ENCODE measurements around the gene ADAMTS18.

Gene ADAMTS18

DNA sequence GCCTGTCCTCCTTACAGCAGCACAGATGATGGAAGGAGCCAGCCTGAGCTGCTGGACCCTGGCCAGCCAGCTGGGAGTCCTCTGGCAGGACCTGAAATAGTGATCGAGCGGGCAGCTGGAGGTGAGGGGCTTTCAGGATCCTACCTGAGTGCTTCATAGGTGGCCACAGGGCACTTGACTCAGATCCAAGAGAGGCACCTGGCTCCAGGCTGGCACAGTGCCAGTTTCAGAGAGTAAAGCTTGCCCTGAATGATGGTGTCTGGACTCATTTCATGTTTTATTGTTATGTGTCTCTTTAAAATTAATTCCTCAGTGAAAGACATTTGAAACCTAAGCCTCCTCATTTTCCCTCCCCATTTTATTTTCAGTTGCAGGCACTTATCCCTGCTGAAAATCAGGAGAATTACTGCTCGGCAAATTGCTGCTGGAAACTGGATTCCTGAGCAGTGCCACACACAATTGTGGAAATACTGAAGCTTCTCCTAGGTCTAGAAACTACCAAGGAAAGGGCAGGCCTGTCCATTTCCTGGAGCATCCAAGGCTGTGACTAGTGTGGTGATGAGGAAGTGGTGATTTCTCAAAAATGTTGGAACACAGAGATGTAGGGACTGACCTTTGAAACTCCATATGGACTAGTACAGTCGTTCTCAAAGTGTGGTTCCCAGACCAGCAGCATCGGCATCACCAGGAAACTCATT lies 16.1 kb upstream of the ADAMTS18 start (continued):
- TF ChIP-seq, protein P1, sequence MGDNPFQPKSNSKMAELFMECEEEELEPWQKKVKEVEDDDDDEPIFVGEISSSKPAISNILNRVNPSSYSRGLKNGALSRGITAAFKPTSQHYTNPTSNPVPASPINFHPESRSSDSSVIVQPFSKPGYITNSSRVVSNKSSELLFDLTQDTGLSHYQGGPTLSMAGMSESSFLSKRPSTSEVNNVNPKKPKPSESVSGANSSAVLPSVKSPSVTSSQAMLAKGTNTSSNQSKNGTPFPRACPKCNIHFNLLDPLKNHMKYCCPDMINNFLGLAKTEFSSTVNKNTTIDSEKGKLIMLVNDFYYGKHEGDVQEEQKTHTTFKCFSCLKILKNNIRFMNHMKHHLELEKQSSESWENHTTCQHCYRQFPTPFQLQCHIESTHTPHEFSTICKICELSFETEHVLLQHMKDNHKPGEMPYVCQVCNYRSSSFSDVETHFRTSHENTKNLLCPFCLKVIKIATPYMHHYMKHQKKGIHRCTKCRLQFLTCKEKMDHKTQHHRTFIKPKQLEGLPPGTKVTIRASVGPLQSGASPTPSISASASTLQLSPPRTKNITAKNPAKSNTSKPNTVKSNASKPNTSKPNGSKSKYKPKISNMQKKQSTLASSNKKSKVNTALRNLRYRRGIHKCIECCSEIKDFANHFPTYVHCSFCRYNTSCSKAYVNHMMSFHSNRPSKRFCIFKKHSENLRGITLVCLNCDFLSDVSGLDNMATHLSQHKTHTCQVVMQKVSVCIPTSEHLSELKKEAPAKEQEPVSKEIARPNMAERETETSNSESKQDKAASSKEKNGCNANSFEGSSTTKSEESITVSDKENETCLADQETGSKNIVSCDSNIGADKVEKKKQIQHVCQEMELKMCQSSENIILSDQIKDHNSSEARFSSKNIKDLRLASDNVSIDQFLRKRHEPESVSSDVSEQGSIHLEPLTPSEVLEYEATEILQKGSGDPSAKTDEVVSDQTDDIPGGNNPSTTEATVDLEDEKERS (tag by site-specific recombination; IDR thresholded peaks at IDR 0.05), result no peak
- TF ChIP-seq, protein P2, sequence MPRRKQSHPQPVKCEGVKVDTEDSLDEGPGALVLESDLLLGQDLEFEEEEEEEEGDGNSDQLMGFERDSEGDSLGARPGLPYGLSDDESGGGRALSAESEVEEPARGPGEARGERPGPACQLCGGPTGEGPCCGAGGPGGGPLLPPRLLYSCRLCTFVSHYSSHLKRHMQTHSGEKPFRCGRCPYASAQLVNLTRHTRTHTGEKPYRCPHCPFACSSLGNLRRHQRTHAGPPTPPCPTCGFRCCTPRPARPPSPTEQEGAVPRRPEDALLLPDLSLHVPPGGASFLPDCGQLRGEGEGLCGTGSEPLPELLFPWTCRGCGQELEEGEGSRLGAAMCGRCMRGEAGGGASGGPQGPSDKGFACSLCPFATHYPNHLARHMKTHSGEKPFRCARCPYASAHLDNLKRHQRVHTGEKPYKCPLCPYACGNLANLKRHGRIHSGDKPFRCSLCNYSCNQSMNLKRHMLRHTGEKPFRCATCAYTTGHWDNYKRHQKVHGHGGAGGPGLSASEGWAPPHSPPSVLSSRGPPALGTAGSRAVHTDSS (tag by site-specific recombination; IDR thresholded peaks at IDR 0.05), result no peak
- TF ChIP-seq, protein P3, sequence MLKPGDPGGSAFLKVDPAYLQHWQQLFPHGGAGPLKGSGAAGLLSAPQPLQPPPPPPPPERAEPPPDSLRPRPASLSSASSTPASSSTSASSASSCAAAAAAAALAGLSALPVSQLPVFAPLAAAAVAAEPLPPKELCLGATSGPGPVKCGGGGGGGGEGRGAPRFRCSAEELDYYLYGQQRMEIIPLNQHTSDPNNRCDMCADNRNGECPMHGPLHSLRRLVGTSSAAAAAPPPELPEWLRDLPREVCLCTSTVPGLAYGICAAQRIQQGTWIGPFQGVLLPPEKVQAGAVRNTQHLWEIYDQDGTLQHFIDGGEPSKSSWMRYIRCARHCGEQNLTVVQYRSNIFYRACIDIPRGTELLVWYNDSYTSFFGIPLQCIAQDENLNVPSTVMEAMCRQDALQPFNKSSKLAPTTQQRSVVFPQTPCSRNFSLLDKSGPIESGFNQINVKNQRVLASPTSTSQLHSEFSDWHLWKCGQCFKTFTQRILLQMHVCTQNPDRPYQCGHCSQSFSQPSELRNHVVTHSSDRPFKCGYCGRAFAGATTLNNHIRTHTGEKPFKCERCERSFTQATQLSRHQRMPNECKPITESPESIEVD (tag by site-specific recombination; IDR thresholded peaks at IDR 0.05), result peak; percentile 73
- TF ChIP-seq ZNF585B (tag by site-specific recombination; IDR thresholded peaks at IDR 0.05) (no peak), BCL11A (tag by site-specific recombination; IDR thresholded peaks at IDR 0.05; ENCODE audit: low read depth) (no peak), ZNF549 (tag by site-specific recombination; IDR thresholded peaks at IDR 0.05) (peak; percentile 80), YY1 (tag by site-specific recombination; IDR thresholded peaks at IDR 0.05) (no peak), ZNF274 (IDR thresholded peaks at IDR 0.05; ENCODE audit: low read length) (no peak), ZNF274 (tag by site-specific recombination; IDR thresholded peaks at IDR 0.05; ENCODE audit: borderline replicate concordance) (no peak), ZFP3 (tag by site-specific recombination; IDR thresholded peaks at IDR 0.05; ENCODE audit: low read depth) (no peak), ZNF76 (tag by site-specific recombination; IDR thresholded peaks at IDR 0.05; ENCODE audit: borderline replicate concordance, low read depth) (no peak), ZNF239 (tag by site-specific recombination; IDR thresholded peaks at IDR 0.05) (no peak), KLF9 (tag by site-specific recombination; IDR thresholded peaks at IDR 0.05; ENCODE audit: low read depth) (no peak), ZIC2 (tag by site-specific recombination; IDR thresholded peaks at IDR 0.05) (no peak), ZNF221 (tag by site-specific recombination; IDR thresholded peaks at IDR 0.05; ENCODE audit: borderline replicate concordance) (peak; percentile 26; the same call in 1 of the 2 replicates), ZNF354C (tag by site-specific recombination; IDR thresholded peaks at IDR 0.05; ENCODE audit: borderline replicate concordance, low read depth) (no peak), ZNF366 (tag by site-specific recombination; conservative IDR thresholded peaks at IDR 0.05) (peak; percentile 50; the same call in 1 of the 2 replicates)
- TF ChIP-seq, protein P4, sequence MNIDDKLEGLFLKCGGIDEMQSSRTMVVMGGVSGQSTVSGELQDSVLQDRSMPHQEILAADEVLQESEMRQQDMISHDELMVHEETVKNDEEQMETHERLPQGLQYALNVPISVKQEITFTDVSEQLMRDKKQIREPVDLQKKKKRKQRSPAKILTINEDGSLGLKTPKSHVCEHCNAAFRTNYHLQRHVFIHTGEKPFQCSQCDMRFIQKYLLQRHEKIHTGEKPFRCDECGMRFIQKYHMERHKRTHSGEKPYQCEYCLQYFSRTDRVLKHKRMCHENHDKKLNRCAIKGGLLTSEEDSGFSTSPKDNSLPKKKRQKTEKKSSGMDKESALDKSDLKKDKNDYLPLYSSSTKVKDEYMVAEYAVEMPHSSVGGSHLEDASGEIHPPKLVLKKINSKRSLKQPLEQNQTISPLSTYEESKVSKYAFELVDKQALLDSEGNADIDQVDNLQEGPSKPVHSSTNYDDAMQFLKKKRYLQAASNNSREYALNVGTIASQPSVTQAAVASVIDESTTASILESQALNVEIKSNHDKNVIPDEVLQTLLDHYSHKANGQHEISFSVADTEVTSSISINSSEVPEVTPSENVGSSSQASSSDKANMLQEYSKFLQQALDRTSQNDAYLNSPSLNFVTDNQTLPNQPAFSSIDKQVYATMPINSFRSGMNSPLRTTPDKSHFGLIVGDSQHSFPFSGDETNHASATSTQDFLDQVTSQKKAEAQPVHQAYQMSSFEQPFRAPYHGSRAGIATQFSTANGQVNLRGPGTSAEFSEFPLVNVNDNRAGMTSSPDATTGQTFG (tag by site-specific recombination; IDR thresholded peaks at IDR 0.05; ENCODE audit: borderline replicate concordance), result no peak
- TF ChIP-seq, protein P5, sequence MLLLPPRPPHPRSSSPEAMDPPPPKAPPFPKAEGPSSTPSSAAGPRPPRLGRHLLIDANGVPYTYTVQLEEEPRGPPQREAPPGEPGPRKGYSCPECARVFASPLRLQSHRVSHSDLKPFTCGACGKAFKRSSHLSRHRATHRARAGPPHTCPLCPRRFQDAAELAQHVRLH (tag by site-specific recombination; IDR thresholded peaks at IDR 0.05), result no peak
- TF ChIP-seq, protein P6, sequence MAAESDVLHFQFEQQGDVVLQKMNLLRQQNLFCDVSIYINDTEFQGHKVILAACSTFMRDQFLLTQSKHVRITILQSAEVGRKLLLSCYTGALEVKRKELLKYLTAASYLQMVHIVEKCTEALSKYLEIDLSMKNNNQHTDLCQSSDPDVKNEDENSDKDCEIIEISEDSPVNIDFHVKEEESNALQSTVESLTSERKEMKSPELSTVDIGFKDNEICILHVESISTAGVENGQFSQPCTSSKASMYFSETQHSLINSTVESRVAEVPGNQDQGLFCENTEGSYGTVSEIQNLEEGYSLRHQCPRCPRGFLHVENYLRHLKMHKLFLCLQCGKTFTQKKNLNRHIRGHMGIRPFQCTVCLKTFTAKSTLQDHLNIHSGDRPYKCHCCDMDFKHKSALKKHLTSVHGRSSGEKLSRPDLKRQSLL (tag by site-specific recombination; IDR thresholded peaks at IDR 0.05), result no peak
- TF ChIP-seq, protein P7, sequence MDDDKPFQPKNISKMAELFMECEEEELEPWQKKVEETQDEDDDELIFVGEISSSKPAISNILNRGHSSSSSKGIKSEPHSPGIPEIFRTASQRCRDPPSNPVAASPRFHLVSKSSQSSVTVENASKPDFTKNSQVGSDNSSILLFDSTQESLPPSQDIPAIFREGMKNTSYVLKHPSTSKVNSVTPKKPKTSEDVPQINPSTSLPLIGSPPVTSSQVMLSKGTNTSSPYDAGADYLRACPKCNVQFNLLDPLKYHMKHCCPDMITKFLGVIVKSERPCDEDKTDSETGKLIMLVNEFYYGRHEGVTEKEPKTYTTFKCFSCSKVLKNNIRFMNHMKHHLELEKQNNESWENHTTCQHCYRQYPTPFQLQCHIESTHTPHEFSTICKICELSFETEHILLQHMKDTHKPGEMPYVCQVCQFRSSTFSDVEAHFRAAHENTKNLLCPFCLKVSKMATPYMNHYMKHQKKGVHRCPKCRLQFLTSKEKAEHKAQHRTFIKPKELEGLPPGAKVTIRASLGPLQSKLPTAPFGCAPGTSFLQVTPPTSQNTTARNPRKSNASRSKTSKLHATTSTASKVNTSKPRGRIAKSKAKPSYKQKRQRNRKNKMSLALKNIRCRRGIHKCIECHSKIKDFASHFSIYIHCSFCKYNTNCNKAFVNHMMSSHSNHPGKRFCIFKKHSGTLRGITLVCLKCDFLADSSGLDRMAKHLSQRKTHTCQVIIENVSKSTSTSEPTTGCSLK (tag by site-specific recombination; IDR thresholded peaks at IDR 0.05), result no peak
- TF ChIP-seq, protein P8, sequence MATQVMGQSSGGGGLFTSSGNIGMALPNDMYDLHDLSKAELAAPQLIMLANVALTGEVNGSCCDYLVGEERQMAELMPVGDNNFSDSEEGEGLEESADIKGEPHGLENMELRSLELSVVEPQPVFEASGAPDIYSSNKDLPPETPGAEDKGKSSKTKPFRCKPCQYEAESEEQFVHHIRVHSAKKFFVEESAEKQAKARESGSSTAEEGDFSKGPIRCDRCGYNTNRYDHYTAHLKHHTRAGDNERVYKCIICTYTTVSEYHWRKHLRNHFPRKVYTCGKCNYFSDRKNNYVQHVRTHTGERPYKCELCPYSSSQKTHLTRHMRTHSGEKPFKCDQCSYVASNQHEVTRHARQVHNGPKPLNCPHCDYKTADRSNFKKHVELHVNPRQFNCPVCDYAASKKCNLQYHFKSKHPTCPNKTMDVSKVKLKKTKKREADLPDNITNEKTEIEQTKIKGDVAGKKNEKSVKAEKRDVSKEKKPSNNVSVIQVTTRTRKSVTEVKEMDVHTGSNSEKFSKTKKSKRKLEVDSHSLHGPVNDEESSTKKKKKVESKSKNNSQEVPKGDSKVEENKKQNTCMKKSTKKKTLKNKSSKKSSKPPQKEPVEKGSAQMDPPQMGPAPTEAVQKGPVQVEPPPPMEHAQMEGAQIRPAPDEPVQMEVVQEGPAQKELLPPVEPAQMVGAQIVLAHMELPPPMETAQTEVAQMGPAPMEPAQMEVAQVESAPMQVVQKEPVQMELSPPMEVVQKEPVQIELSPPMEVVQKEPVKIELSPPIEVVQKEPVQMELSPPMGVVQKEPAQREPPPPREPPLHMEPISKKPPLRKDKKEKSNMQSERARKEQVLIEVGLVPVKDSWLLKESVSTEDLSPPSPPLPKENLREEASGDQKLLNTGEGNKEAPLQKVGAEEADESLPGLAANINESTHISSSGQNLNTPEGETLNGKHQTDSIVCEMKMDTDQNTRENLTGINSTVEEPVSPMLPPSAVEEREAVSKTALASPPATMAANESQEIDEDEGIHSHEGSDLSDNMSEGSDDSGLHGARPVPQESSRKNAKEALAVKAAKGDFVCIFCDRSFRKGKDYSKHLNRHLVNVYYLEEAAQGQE (tag by site-specific recombination; IDR thresholded peaks at IDR 0.05), result no peak

All from HEK293 (cell line).